ENCODE results near the gene CAMTA1.

Gene CAMTA1

GRCh38 chr1:7043191-7043549 is 257.9 kb downstream of the CAMTA1 start:
- Histone ChIP-seq H3K9me3 (ENCODE audit: insufficient read depth, low read depth, low read length) (no peaks in the 10 kb centered on the region; the same call in 1 of the 2 replicates), H3K27ac (ENCODE audit: low read length) (no peak overlapping the region), H3K36me3 (ENCODE audit: insufficient read depth, low read depth, low read length) (no peaks in the 10 kb centered on the region), H3K27me3 (ENCODE audit: insufficient read depth, low read length) (no peaks in the 10 kb centered on the region), H3K4me3 (ENCODE audit: low read length) (no peak overlapping the region), H3K9ac (ENCODE audit: low read depth, low read length) (no peak overlapping the region), H3K4me1 (ENCODE audit: insufficient read depth, low read length) (no peaks in the 10 kb centered on the region)

DNA sequence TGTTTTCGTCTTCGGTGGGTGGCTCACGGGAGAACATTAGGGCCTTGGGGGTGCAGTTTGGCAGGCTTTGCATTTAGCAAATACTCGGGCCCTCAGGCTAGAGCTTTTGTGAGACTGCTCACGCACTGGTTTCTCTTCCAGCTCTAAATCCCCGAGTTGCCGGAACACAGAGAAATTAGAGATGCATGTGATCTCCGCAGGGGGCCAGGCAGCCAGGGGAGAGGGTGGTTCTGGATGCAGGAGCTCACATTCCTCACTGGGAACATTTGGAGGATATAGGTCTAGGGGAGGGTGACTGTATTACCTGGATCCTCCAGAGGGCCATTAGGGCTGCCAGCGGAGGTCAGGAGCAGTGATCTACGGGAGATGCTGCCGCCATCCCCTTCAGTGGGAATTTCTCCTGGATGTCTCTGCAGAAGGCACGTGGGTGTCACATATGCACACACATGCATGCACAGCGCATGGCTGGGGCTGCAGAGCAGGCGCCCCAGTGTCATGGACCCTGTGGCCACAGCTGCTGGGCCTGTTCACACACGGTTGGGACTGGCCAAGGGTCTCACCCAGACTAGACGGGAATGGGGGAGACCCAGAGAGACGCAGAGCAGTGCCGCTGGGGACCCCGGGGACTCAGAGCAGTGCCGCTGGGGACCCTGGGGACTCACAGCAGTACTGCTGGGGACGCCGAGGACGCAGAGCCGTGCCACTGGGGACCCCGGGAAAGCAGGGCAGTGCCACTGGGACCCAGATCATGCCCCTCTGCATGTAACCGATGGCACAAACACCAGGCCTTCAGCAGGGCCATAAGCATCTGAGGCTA is 258.7 kb downstream of the CAMTA1 start:
- H3K9me3 ChIP-seq (ENCODE audit: insufficient read depth, low read depth, low read length) = no peaks in the 10 kb centered on the region; the same call in 1 of the 2 replicates
- H3K4me1 ChIP-seq (ENCODE audit: insufficient read depth, low read length) = no peaks in the 10 kb centered on the region
- H3K36me3 ChIP-seq (ENCODE audit: insufficient read depth, low read depth, low read length) = no peaks in the 10 kb centered on the region
- H3K27me3 ChIP-seq (ENCODE audit: insufficient read depth, low read length) = no peaks in the 10 kb centered on the region
- no peak overlapping the region for H3K4me3 ChIP-seq (ENCODE audit: low read length)
- no peak overlapping the region for H3K27ac ChIP-seq (ENCODE audit: low read length)
- H3K9ac ChIP-seq (ENCODE audit: low read depth, low read length) = no peak overlapping the region

DNA sequence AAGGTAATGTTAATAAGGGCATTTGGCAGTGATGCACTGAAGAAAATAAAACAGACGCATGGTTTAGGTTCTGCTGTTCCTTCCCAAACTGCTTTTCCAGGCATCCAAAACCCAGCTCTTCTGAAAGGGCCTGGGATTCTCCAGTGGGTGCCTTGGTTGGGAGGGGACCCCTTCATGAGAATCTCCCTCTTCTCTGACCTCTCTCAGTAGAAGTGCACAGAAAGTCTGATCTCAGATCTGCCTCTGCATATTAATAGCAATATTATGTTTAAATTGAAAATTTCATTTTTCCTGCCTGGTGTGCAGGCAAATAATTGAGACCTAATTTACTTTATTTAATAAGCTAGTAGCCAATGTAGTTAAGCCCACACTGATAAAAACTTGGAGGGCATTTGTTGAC is 260.6 kb downstream of the CAMTA1 start:
- Histone ChIP-seq H3K27ac (ENCODE audit: low read length) (no peak overlapping the region), H3K27me3 (ENCODE audit: insufficient read depth, low read length) (no peaks in the 10 kb centered on the region), H3K9me3 (ENCODE audit: insufficient read depth, low read depth, low read length) (no peaks in the 10 kb centered on the region; the same call in 1 of the 2 replicates), H3K36me3 (ENCODE audit: insufficient read depth, low read depth, low read length) (no peaks in the 10 kb centered on the region), H3K9ac (ENCODE audit: low read depth, low read length) (no peak overlapping the region), H3K4me1 (ENCODE audit: insufficient read depth, low read length) (no peaks in the 10 kb centered on the region), H3K4me3 (ENCODE audit: low read length) (no peak overlapping the region)

DNA sequence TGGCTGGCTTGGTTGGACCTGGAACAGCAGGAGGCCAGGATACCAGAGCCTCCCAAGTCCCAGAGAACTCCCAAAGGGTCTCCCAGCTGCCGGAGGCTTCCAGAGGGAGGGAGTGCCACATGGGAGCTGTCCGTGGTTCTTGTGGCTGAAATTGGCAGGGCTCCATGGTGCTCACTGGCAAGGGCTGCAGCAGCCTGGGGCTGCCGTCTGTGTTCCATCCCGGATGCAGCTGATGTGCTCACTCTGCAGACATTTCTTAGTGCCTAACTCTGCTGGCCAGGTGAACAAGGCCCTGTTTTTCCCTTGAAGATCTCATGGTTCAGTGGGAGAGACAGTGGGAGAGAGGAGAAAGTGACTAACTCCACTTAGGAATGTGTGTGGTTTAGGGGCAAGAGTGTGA is 261.1 kb downstream of the CAMTA1 start:
- Histone ChIP-seq H3K4me1 (ENCODE audit: insufficient read depth, low read length) (no peaks in the 10 kb centered on the region), H3K9me3 (ENCODE audit: insufficient read depth, low read depth, low read length) (no peaks in the 10 kb centered on the region; the same call in 1 of the 2 replicates), H3K9ac (ENCODE audit: low read depth, low read length) (no peak overlapping the region), H3K36me3 (ENCODE audit: insufficient read depth, low read depth, low read length) (no peaks in the 10 kb centered on the region), H3K4me3 (ENCODE audit: low read length) (no peak overlapping the region), H3K27me3 (ENCODE audit: insufficient read depth, low read length) (no peaks in the 10 kb centered on the region), H3K27ac (ENCODE audit: low read length) (no peak overlapping the region)

- H3K4me3 ChIP-seq (ENCODE audit: low read length) = no peak overlapping the region
- H3K4me1 ChIP-seq (ENCODE audit: insufficient read depth, low read length) = no peaks in the 10 kb centered on the region
- H3K36me3 ChIP-seq (ENCODE audit: insufficient read depth, low read depth, low read length) = no peaks in the 10 kb centered on the region
- no peaks in the 10 kb centered on the region; the same call in 1 of the 2 replicates for H3K9me3 ChIP-seq (ENCODE audit: insufficient read depth, low read depth, low read length)
- H3K9ac ChIP-seq (ENCODE audit: low read depth, low read length) = no peak overlapping the region
- no peaks in the 10 kb centered on the region for H3K27me3 ChIP-seq (ENCODE audit: insufficient read depth, low read length)
- no peak overlapping the region for H3K27ac ChIP-seq (ENCODE audit: low read length)
These were observed 261.6 kb downstream of the CAMTA1 start for GRCh38 chr1:7046891-7047290.

DNA sequence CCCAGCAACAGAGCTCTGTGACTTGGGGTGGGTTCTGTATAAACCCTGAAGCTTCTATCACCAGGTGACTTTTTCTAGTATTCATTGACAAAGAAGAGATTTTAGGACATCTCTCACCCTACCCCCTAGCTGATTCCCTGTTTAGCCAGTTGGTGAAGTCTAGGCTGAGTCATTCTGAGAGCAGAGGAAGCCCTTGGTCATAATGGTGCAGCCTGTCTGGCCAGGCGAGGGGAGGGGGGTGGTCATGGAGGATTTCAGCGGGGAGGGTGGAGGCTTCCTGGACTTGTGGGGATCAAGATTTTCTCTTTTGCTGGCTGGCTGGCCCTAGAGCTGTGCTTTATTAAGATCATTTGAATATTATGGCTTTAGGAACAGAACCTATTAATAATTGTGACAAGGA is 262.6 kb downstream of the CAMTA1 start:
- Histone ChIP-seq H3K9ac (ENCODE audit: low read depth, low read length) (no peak overlapping the region), H3K4me1 (ENCODE audit: insufficient read depth, low read length) (no peaks in the 10 kb centered on the region), H3K9me3 (ENCODE audit: insufficient read depth, low read depth, low read length) (no peaks in the 10 kb centered on the region; the same call in 1 of the 2 replicates), H3K36me3 (ENCODE audit: insufficient read depth, low read depth, low read length) (no peaks in the 10 kb centered on the region), H3K27ac (ENCODE audit: low read length) (no peak overlapping the region), H3K4me3 (ENCODE audit: low read length) (no peak overlapping the region), H3K27me3 (ENCODE audit: insufficient read depth, low read length) (no peaks in the 10 kb centered on the region)

DNA sequence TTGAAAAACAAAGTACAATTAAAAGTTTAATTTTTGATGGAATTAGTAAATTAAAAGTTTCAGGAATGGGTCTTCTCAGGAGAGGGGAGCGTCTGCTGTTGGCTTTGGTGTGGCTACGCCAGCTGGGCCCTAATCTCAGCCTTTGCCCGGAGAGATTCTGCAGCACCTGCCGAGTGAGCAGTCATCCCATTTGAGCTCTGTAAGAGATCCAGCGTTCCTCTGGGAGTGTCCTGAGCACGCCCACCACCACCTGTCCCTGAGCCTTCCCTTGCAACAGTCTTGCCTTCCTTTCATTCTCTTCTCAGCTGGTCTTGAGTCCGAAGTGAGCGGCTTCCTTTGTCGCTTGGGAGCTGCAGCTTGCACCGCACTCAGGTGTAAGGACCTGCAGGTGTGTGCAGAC is 263.1 kb downstream of the CAMTA1 start:
- H3K9me3 ChIP-seq (ENCODE audit: insufficient read depth, low read depth, low read length) = no peaks in the 10 kb centered on the region; the same call in 1 of the 2 replicates
- no peak overlapping the region for H3K4me3 ChIP-seq (ENCODE audit: low read length)
- H3K4me1 ChIP-seq (ENCODE audit: insufficient read depth, low read length) = no peaks in the 10 kb centered on the region
- H3K9ac ChIP-seq (ENCODE audit: low read depth, low read length) = no peak overlapping the region
- H3K27ac ChIP-seq (ENCODE audit: low read length) = no peak overlapping the region
- H3K27me3 ChIP-seq (ENCODE audit: insufficient read depth, low read length) = no peaks in the 10 kb centered on the region
- no peaks in the 10 kb centered on the region for H3K36me3 ChIP-seq (ENCODE audit: insufficient read depth, low read depth, low read length)

DNA sequence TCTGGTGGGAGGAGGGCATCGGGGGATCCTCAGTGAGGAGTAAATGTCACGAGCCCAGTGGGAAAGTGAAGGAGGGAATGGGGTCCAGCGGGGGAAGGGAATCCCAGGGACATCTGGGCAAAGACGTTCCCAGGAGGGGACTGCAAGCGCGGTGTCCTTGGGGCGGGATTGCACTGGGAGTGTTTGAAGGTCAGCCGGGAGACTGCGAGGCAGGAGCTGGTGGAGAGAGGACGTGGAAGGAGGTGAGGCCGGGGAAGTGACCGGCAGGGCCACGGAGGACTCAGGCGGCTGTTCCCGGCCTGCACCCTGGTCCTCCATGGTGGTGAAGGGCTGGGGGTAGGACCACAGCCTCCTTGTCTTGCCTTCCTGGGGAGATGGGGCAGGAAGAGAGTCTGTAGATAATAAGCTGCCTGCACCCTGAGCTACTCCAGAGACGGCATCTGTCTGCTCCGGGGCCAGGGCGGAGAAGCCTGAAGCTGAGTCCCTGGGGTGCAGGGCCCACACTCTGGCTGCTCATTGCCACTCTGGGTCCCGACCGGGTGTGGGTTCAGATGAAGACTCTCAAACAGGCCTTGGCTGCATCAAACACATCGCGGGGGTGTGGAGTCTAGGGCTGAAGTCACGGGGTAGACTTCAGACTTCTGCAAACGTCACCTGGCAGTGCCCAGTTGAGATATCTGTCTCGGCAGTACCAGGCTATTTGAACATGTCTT is 264.8 kb downstream of the CAMTA1 start:
- Histone ChIP-seq H3K9me3 (ENCODE audit: insufficient read depth, low read depth, low read length) (no peaks in the 10 kb centered on the region; the same call in 1 of the 2 replicates), H3K27ac (ENCODE audit: low read length) (no peak overlapping the region), H3K27me3 (ENCODE audit: insufficient read depth, low read length) (no peaks in the 10 kb centered on the region), H3K9ac (ENCODE audit: low read depth, low read length) (no peak overlapping the region), H3K4me1 (ENCODE audit: insufficient read depth, low read length) (no peaks in the 10 kb centered on the region), H3K36me3 (ENCODE audit: insufficient read depth, low read depth, low read length) (no peaks in the 10 kb centered on the region), H3K4me3 (ENCODE audit: low read length) (no peak overlapping the region)

DNA sequence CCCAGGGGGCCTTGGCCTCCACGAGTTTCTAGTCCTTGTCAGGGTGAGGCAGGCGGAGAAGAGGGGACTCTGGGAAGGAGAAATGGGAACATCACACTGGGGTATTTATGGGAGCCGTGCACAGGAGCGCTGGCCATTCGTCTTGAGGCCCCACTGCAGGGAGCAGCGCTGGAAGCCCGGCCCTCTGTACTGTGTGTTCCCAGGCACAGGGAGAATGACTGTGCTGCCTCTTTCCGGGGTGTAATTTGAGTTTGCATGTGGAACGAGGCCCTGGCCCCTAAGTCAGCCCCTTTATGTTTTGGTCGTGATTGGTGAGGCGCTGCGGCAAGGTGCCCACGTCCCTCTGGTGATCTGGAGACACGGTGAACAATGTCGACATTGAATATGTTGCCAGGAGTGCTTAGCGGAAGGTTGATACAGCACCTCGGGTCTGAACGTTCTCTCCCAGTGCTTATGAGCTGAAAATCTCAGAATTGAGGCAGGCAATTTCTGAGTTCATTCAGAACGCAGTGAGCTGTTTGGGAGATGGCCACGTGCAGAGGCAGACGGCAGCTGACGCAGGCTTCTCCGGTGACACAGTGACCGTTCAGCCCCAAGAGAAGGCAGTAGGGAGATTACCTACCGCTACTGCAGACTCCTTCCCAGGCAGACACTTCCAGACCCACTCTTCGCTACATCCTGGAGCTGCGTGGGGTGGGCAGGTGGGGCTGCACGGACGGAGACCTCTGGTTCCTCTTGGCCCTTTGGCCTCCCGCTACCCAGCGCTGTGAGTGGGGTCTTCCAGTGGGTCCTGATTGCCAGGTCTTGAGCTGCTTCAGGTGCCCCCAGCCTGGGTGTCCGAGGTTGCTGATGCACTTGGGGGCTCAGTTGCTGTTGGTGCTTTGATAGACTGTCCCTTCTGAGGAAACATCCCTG is 265.8 kb downstream of the CAMTA1 start:
- H3K9ac ChIP-seq (ENCODE audit: low read depth, low read length) = no peak overlapping the region
- no peaks in the 10 kb centered on the region for H3K4me1 ChIP-seq (ENCODE audit: insufficient read depth, low read length)
- no peaks in the 10 kb centered on the region for H3K27me3 ChIP-seq (ENCODE audit: insufficient read depth, low read length)
- no peaks in the 10 kb centered on the region; the same call in 1 of the 2 replicates for H3K9me3 ChIP-seq (ENCODE audit: insufficient read depth, low read depth, low read length)
- H3K4me3 ChIP-seq (ENCODE audit: low read length) = no peak overlapping the region
- no peak overlapping the region for H3K27ac ChIP-seq (ENCODE audit: low read length)
- H3K36me3 ChIP-seq (ENCODE audit: insufficient read depth, low read depth, low read length) = no peaks in the 10 kb centered on the region

DNA sequence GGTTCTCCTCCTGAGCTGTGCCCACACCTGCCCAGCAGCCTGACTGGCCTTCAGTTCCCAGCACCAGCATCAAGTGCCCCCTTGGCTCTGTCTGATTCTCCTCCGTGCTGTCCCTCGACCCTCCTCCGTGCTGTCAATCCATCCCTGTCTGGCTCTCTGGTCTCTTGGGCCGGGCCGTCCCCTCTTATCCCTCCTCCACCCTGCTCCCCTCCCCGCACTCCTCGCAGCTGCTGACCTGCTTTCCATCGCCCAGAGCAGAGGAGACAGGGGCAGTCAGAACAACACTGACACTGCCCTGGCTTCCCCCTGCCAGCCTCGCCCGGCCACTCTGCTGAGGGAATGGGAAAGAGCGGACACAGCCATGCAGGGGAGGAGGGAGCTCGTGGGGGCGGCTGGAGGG is 267.4 kb downstream of the CAMTA1 start:
- no peak overlapping the region for H3K9ac ChIP-seq (ENCODE audit: low read depth, low read length)
- H3K9me3 ChIP-seq (ENCODE audit: insufficient read depth, low read depth, low read length) = no peaks in the 10 kb centered on the region
- H3K36me3 ChIP-seq (ENCODE audit: insufficient read depth, low read depth, low read length) = no peaks in the 10 kb centered on the region
- no peaks in the 10 kb centered on the region for H3K4me1 ChIP-seq (ENCODE audit: insufficient read depth, low read length)
- H3K4me3 ChIP-seq (ENCODE audit: low read length) = no peak overlapping the region
- no peak overlapping the region for H3K27ac ChIP-seq (ENCODE audit: low read length)
- no peaks in the 10 kb centered on the region for H3K27me3 ChIP-seq (ENCODE audit: insufficient read depth, low read length)

- no peaks in the 10 kb centered on the region for H3K9me3 ChIP-seq (ENCODE audit: insufficient read depth, low read depth, low read length)
- no peaks in the 10 kb centered on the region for H3K36me3 ChIP-seq (ENCODE audit: insufficient read depth, low read depth, low read length)
- no peak overlapping the region for H3K4me3 ChIP-seq (ENCODE audit: low read length)
- H3K27me3 ChIP-seq (ENCODE audit: insufficient read depth, low read length) = no peaks in the 10 kb centered on the region
- no peak overlapping the region for H3K9ac ChIP-seq (ENCODE audit: low read depth, low read length)
- no peaks in the 10 kb centered on the region for H3K4me1 ChIP-seq (ENCODE audit: insufficient read depth, low read length)
- no peak overlapping the region for H3K27ac ChIP-seq (ENCODE audit: low read length)
These were observed 275.5 kb downstream of the CAMTA1 start for GRCh38 chr1:7060745-7061144.
